Parathyroid adenoma (tissue), 2 donors: ENCODE data around the gene KCNK10.

ENCODE experiments used
- H2AFZ ChIP-seq: fragments of 300-600 bp; sonication (generic); one replicate; pipeline ENCODE4 v1.7.0; 2017; ENCODE audit warnings: antibody characterized with exemption, mild to moderate bottlenecking
- H3K27ac ChIP-seq: fragments of 300-600 bp; sonication (generic); one replicate; pipeline ENCODE4 v1.7.0; 2017
- H3K27me3 ChIP-seq: fragments of 300-600 bp; sonication (generic); one replicate; pipeline ENCODE4 v1.7.0; 2017; ENCODE audit warnings: low read length; ENCODE audit not compliant: control insufficient read depth, insufficient read depth
- H3K36me3 ChIP-seq: fragments of 300-600 bp; sonication (generic); one replicate; pipeline ENCODE4 v1.7.0; 2017; ENCODE audit warnings: low read length; ENCODE audit not compliant: control insufficient read depth, insufficient read depth
- H3K4me1 ChIP-seq: fragments of 300-600 bp; sonication (generic); one replicate; pipeline ENCODE4 v1.7.0; 2017; ENCODE audit warnings: control low read depth
- H3K4me2 ChIP-seq: fragments of 300-600 bp; sonication (generic); one replicate; pipeline ENCODE4 v1.7.0; 2017; ENCODE audit warnings: low read length
- H3K4me3 ChIP-seq: fragments of 300-600 bp; sonication (generic); one replicate; pipeline ENCODE4 v1.7.0; 2017; ENCODE audit warnings: low read depth, low read length
- H3K79me2 ChIP-seq: fragments of 300-600 bp; sonication (generic); one replicate; pipeline ENCODE4 v1.7.0; 2017; ENCODE audit warnings: control low read depth
- H3K9ac ChIP-seq: fragments of 300-600 bp; sonication (generic); one replicate; pipeline ENCODE4 v1.7.0; 2017; ENCODE audit warnings: mild to moderate bottlenecking
- H3K9me3 ChIP-seq: fragments of 300-600 bp; sonication (generic); one replicate; pipeline ENCODE4 v1.7.0; 2017; ENCODE audit warnings: low read length; ENCODE audit not compliant: control insufficient read depth
- TF ChIP-seq, protein P1 (sequence below): fragments of 300-600 bp; sonication (generic); IDR thresholded peaks from one replicate; pipeline ENCODE4 v1.7.0; 2017; ENCODE audit warnings: antibody characterized with exemption, mild to moderate bottlenecking
- donor health status: primary hyperparathyroidism.

The KCNK10 gene

GRCh38 chr14:88323086-88323522, at the start of gene KCNK10:
Gene KCNK10 (minus strand): TSS chr14:88323269. CDS start chr14:88322798, 471 bp downstream.
- Histone ChIP-seq H3K4me3 (peak within 1 kb of the TSS; percentile 27), H3K36me3 (no peaks in the 10 kb centered on the region), H3K4me1 (no peaks in the 10 kb centered on the region), H3K27ac (no peak within 1 kb of the TSS), H2AFZ (no peak within 1 kb of the TSS), H3K9ac (no peak within 1 kb of the TSS), H3K4me2 (peak within 1 kb of the TSS; percentile 42), H3K9me3 (no peaks in the 10 kb centered on the region), H3K79me2 (no peaks in the 10 kb centered on the region), H3K27me3 (no peaks in the 10 kb centered on the region)
- TF ChIP-seq, protein P1, sequence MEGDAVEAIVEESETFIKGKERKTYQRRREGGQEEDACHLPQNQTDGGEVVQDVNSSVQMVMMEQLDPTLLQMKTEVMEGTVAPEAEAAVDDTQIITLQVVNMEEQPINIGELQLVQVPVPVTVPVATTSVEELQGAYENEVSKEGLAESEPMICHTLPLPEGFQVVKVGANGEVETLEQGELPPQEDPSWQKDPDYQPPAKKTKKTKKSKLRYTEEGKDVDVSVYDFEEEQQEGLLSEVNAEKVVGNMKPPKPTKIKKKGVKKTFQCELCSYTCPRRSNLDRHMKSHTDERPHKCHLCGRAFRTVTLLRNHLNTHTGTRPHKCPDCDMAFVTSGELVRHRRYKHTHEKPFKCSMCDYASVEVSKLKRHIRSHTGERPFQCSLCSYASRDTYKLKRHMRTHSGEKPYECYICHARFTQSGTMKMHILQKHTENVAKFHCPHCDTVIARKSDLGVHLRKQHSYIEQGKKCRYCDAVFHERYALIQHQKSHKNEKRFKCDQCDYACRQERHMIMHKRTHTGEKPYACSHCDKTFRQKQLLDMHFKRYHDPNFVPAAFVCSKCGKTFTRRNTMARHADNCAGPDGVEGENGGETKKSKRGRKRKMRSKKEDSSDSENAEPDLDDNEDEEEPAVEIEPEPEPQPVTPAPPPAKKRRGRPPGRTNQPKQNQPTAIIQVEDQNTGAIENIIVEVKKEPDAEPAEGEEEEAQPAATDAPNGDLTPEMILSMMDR: no peak

DNA sequence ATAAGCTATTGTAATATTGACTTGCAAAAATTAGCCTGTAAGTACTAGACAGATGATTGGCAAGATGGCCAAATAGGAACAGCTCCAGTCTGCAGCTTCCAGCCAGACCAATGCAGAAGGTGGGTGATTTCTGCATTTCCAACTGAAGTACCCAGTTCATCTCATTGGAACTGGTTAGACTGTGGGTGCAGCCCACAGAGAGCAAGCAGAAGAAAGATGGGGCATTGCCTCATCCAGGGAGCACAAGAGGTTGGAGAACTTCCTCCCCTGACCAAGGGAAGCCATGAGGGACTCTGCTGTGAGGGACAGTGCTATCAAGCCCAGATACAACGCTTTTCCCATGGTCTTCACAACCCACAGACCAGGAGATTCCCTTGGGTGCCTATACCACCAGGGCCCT, 46.4 kb upstream of the KCNK10 start:
- no peak overlapping the region for H3K4me2 ChIP-seq
- no peaks in the 10 kb centered on the region for H3K27me3 ChIP-seq
- TF ChIP-seq, protein P1: no peak
- no peaks in the 10 kb centered on the region for H3K36me3 ChIP-seq
- no peak overlapping the region for H3K4me3 ChIP-seq
- no peak overlapping the region for H3K9ac ChIP-seq
- no peaks in the 10 kb centered on the region for H3K4me1 ChIP-seq
- H2AFZ ChIP-seq: no peak overlapping the region
- no peaks in the 10 kb centered on the region for H3K9me3 ChIP-seq
- H3K79me2 ChIP-seq: no peaks in the 10 kb centered on the region
- H3K27ac ChIP-seq: no peak overlapping the region

- Histone ChIP-seq H3K36me3 (no peaks in the 10 kb centered on the region), H3K4me2 (no peak overlapping the region), H3K9me3 (no peaks in the 10 kb centered on the region), H2AFZ (no peak overlapping the region), H3K27ac (no peak overlapping the region), H3K4me3 (no peak overlapping the region), H3K9ac (no peak overlapping the region), H3K4me1 (no peaks in the 10 kb centered on the region), H3K27me3 (no peaks in the 10 kb centered on the region), H3K79me2 (no peaks in the 10 kb centered on the region)
- TF ChIP-seq, protein P1: no peak
Observed at GRCh38 chr14:88364710-88365413, 41.8 kb upstream of the KCNK10 start.

- Histone ChIP-seq H3K4me2 (no peak overlapping the region), H2AFZ (no peak overlapping the region), H3K4me3 (no peak overlapping the region), H3K9ac (no peak overlapping the region), H3K9me3 (no peaks in the 10 kb centered on the region), H3K27ac (no peak overlapping the region), H3K4me1 (no peaks in the 10 kb centered on the region), H3K79me2 (no peaks in the 10 kb centered on the region), H3K36me3 (no peaks in the 10 kb centered on the region), H3K27me3 (no peaks in the 10 kb centered on the region)
- TF ChIP-seq, protein P1: no peak
Observed at GRCh38 chr14:88363644-88364043, 40.6 kb upstream of the KCNK10 start.

DNA sequence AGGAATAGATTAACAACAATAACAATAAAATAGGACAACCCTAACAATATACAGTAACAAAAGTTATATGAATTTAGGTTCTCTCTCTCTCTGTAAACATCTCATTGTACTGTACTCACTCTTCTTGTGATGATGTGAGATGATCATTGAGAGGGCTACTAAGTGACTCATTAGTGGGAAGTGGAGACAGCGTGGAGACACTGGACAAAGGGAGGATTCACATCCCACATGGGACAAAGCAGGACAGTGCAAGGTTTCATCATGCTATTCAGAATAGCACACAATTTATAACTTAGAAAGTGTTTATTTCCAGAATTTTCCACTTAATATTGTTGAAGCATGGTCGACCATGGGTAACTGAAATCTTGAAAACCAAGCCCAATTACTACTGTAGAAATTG, 36.4 kb upstream of the KCNK10 start:
- Histone ChIP-seq H3K79me2 (no peaks in the 10 kb centered on the region), H3K4me1 (no peaks in the 10 kb centered on the region), H3K36me3 (no peaks in the 10 kb centered on the region), H3K9ac (no peak overlapping the region), H2AFZ (no peak overlapping the region), H3K9me3 (no peaks in the 10 kb centered on the region), H3K27me3 (no peaks in the 10 kb centered on the region), H3K27ac (no peak overlapping the region), H3K4me2 (no peak overlapping the region), H3K4me3 (no peak overlapping the region)
- TF ChIP-seq, protein P1: no peak
